Activated naive CD8-positive, alpha-beta T cell treated with anti-CD3 and anti-CD28 coated beads, Interleukin-2, amount 50 U/mL, for 16 hours (primary cell): ENCODE data around the gene MT1A.

Experiments used
- DNase-seq: peaks from one replicate; pipeline ENCODE4 v3.0.0-alpha.2; 2020; ENCODE audit warnings: low read depth, low spot score

Gene MT1A

DNA sequence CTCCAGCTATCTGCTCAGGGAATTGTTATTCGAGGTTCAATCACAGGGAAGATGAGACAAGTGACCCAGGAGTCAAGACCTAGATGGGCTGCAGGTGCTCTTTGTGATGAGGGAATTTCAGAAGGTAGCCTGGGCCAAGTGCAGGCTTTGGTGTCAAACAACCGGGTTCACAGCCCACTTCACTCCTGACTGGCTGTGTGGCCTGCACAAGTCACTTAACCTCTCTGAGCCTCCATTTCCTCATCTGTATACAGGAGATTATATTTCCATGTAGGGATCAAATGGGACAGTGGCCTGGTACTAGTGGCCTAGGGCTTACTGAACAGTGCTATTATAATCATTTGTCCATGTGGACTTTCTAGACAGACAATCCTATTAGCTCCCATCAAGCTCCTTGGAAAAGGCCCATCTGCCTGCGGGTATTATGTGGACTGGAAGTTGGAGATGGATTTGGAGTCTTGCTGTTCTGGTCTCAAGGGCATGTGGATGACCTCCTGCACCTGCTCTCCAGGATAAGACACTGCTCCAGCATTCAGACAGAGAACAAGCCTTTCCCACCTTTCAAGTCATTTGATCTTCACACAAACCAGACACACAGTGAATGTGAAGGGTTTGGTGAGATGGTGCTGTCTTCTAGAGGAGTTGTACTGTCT lies 40.7 kb downstream of the MT1A start:
- DNase-seq, result no peak

DNA sequence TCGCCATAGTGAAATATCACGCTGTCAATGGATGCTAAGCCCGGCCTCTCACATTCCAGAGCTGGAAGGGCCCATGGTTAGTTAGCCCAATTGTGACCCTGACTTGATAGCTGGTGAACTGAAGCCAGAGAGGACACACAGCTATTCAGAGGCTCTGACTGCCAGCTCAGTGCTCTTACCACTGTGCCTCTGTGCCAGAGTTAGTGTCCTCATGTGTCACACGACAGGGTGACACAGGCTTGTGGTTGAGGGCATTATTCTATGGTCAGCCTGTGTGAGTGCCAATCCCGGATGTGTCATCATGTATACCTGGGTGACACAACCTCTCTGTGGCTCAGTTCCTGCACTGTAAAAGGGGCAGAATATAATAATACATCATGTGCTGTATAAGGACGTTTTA lies 41.4 kb downstream of the MT1A start:
- no peak for DNase-seq

DNA sequence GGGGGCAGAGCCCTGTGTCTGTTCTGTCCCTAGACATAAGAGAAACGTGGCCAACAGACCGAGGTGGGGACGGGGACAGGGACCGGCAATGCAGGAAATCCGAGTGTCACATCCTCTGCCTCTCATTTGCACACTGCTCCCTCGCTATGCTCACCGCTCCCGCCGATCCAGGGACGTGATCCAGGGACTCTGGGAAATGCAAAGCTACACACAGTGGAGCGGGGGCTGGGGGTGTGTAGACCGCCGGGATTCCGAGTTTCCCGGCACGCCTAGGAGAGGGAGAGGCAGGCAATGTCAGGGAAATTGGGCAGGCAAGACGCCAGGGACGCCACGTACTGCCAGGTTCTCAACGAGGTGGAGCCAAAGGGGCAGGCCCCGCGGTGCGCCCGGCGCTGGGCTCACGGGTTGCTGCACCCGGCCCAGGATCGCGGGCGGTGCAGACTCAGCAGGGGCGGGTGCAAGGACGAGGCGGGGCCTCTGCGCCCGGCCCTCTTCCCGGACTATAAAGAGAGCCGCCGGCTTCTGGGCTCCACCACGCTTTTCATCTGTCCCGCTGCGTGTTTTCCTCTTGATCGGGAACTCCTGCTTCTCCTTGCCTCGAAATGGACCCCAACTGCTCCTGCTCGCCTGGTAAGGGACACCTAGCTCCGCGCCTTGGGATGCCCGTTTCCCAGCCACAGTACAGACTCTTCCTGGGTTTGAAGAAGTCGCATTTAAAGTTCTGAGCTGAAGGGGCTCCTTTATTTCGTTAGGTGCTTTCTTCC lies 43.7 kb downstream of the MT1A start, which contains the start of gene MT1X:
MT1X (plus strand) TSS at position 532 of the 764 bp plus-strand sequence; CDS start at position 603, 71 bp downstream.
- DNase-seq, result peak; percentile 65

DNA sequence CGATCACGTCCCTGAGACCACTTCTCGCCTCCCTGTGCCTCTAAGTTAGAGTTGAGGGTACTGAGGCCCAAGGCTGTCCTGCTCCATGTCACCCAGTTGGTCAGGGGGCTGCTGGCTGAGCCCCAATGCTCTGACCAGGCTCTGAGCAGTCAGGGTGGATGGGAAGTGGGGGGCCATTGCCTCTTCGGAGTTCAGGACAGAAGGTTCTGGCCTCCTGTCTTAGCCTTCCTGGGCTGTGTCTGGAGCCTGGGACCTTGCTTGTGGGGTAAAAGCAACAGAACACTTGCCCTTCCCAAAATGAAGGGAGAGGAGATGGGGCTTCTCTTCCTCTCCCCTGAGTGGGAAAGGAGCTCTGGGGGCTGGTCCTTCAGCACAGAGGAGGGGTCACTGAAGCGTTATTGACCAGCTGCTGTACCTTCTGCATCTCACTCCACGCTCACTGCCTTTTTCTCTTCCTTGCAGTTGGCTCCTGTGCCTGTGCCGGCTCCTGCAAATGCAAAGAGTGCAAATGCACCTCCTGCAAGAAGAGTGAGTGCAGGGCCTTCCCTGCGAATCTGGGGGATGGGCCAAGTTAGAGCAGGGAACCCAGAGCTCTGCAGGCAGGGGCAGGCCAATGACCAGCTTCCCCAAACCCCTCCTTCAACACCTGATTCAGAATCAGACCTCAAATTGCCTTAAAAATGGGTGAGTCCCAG lies 44.4 kb downstream of the MT1A start:
- DNase-seq, result no peak

DNA sequence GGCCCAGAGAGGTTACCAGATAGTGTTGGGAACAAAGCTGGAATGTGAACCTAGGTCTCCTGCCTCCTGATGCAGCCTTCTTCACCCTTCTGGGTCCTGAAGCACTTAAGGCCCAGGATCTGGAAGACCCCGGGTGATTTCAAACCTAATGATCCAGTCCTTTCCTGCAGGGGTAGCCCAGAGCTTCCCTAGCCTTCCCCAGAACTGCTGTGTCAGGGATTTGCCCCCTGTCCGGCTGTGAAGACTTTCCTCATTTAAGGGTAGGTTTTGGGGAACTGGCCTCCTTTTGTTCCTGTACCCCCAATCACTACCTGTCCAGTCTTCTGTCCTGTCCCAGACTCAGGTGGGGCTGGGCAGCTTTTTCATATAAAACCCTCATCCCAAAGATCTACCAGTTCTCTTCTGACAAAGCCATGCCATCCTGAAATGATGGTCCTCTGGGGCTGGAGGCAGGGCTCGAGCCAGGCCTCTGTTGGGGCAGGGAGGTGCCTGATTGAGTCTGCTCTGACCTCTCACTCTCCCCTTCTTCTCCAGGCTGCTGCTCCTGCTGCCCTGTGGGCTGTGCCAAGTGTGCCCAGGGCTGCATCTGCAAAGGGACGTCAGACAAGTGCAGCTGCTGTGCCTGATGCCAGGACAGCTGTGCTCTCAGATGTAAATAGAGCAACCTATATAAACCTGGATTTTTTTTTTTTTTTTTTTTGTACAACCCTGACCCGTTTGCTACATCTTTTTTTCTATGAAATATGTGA lies 45.1 kb downstream of the MT1A start:
- no peak for DNase-seq

DNA sequence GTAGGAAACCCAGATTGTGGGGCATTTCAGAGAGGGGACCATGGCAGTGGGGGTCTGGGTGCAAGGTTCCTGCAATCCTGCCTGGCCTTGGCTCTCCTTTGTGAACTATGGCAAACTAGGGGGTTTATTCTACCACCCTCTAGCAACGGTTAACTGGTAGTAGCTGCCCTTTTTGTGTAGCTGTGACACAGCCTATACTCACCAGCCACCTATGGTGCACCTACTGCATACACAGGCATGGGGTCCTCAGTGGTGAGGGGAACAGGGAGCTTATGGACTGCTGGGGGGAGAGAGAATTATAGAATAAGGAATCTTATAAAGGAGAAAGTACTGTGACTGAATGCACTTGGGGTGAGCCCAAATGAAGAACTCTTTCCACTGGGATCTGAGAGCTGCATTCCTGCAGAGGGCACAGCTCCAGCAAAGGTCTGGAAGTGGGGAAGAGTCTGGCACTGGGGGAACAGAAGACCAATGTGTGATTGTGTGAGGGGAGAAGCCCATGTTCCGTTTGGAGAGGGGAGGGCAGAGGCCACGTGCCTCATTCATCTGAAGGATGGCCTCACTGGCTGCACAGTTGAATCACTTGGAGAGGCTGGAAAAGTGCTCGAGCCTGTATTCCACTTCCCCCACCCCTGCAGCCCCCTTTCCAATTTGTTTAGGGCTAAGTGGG lies 45.9 kb downstream of the MT1A start:
- no peak for DNase-seq

DNA sequence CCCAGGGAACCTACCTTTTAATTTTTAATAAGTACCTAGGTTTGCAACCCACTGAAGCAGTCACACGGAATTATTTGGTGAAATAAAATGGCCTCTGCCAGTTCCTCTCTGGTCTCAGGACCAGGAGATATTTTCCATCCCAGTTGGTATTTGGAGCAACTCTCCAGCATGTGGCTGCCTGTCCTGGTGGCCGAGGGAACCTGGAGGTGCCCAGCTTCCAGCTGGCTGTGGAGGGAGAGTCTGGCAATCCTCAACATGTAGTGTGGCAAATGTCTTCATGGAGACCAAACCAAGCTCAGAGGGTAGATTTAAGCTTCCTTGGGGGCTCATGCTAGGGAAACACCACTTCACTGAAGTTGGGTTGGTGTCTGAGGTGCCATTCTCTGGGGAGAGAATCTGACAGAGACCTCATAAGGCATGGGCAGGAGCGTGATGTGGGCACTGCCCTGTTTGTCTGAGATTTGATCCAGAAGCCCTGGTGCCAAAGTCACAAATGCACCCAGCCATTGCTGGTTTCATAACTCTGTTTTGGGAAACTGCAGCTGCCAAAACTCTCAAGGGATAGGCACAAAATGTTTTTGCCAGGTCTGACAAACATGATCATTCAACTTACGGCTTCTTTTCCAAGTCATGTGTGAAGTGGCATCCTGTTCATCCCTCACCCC lies 46.6 kb downstream of the MT1A start:
- no peak for DNase-seq

DNA sequence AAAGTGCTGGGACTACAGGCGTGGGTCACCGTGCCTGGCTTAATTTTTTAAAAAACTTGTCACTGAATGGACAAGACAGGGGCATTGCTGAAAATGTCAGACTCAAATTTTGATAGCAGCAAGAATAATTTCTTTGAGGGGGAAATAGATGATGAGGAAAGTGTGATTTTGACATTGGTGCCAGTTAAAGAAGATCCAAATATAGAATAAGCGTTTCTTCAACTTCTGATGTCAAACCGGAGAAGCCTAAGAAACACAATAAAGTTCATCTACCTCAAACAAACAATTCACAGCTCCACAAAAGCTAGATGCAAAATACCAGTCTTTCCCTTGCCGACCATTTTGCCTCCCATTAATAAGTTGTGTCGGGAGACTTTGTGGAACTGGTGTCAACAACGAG lies 48.3 kb downstream of the MT1A start:
- DNase-seq, result no peak

DNA sequence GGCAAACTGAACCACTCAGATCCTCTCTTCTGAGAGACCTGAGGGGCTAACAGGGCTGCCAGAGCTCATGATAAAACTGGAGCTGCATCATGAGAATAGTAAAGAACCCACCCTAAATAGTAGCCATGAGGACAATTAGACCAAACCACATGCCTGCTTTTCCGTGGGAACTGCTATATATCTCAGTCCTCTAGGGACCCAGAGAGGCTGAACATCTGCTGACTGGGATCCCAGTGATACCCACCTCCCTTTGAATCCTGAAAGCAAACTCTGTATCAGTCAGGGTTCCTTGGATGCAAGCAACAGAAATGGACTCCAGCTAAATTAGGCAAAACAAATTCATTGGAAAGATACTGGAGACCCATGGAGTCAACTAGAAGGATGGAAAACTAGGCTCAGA lies 50.3 kb downstream of the MT1A start:
- DNase-seq, result no peak

DNA sequence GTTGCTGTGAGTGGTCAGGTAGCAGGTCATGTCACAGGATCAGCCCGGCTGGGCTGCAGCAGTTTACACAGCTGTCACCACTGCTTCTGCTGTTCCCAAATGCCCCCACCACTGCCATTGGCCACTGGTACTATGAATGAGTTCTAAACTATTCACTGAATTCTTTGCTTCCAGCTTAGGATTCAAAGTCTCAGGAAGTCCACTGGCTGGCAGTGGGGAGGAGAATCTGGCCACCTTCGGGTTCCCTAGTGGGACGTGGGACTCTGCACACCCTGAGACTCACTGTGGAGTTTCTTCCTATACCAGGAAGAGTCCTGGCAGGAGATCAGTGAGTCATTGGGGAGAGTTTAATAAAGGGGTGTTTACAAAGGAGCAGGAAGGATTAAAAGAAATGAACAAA lies 50.7 kb downstream of the MT1A start:
- DNase-seq, result no peak
